ENCODE data around the gene PRKG1. TPM values are rescaled to one million over a fixed set of nuclear protein-coding genes. Genes with fewer than 3 reads are reported as not detected.
A peak's percentile ranks its signal among the peaks of the same experiment; 100 is the strongest.

Gene PRKG1
- total and polyA plus RNA-seq, 2 of the 4 experiments (the other 2 are of a cell fraction) = 3.5 to 18.3 TPM

- dilution Hi-C loops (cut with HindIII; ENCODE audit: low sequenced_read_pairs, unreplicated experiment) = no loop called here
- H3K36me3 ChIP-seq (ENCODE audit: control insufficient read depth, insufficient read depth, low read length) = peaks cover 3% of the 10 kb centered on the region; the same call in 1 of the 2 replicates
- no peak overlapping the region for H2BK20ac ChIP-seq (ENCODE audit: low read depth, low read length)
- no peaks in the 10 kb centered on the region for H3K27me3 ChIP-seq (ENCODE audit: control insufficient read depth, insufficient read depth, low read length)
- H2BK5ac ChIP-seq (ENCODE audit: low read depth, low read length, poor library complexity, severe bottlenecking) = no peak overlapping the region
- ChIA-PET CTCF (no interaction called here), POLR2A (ENCODE audit: unreplicated experiment) (no interaction called here)
- H4K8ac ChIP-seq (ENCODE audit: low read depth in 2 of 2, low read length in 2 of 2) = no peak overlapping the region
- H4K5ac ChIP-seq (ENCODE audit: low read depth, low read length) = no peak overlapping the region
- H3K18ac ChIP-seq (ENCODE audit: low read depth, low read length) = no peak overlapping the region
- no peak overlapping the region for H3K4ac ChIP-seq (ENCODE audit: low read depth, low read length)
- no peak overlapping the region for H2BK120ac ChIP-seq (ENCODE audit: low read depth, low read length)
- peaks cover 3 to 4% of the 10 kb centered on the region in 2 experiments; a peak in 1 of 4 replicates for H3K79me1 ChIP-seq (ENCODE audit: low read depth in 1 of 2, low read length in 2 of 2)
- H2AFZ ChIP-seq (replicated peaks; ENCODE audit: low read length, poor library complexity) = no peak overlapping the region
- intact Hi-C loops (cut with micrococcal nuclease) = no loop called here
- peak; percentile 75 for DNase-seq
- H3K56ac ChIP-seq (ENCODE audit: extremely low read depth, insufficient read depth, low read length) = no peak overlapping the region
- no peak overlapping the region for H4K91ac ChIP-seq (ENCODE audit: insufficient read depth, low read depth, low read length)
- no peak overlapping the region for H3K27ac ChIP-seq (ENCODE audit: insufficient read depth, low read length)
- H3K14ac ChIP-seq (replicated peaks; ENCODE audit: low read depth, low read length) = no peak overlapping the region
- no CpG with 5 or more reads among the region's 4 CpGs for WGBS, 2 experiments (ENCODE audit: extremely low coverage in 2 of 2, insufficient read length in 1 of 2)
- H3K9me1 ChIP-seq (ENCODE audit: insufficient read depth, low read length) = no peaks in the 10 kb centered on the region; the same call in 1 of the 2 replicates
- no peak overlapping the region for H2BK15ac ChIP-seq (ENCODE audit: low read depth, low read length)
- no TSS peak for BruUV-seq (replicated peaks)
- H3K4me3 ChIP-seq (ENCODE audit: insufficient read depth, low read depth, low read length) = no peak overlapping the region
- H3K9me3 ChIP-seq (ENCODE audit: control insufficient read depth, insufficient read depth, low read length) = no peaks in the 10 kb centered on the region
- H3K23ac ChIP-seq (ENCODE audit: low read depth, low read length) = no peak overlapping the region
- in situ Hi-C loops (cut with MboI; ENCODE audit: low sequenced_read_pairs) = no loop called here
- TF ChIP-seq MAZ (IDR thresholded peaks at IDR 0.05; ENCODE audit: borderline replicate concordance, low read depth, low read length) (no peak), CEBPB (IDR thresholded peaks at IDR 0.05; ENCODE audit: low read depth, low read length) (no peak), RCOR1 (IDR thresholded peaks at IDR 0.05; ENCODE audit: insufficient replicate concordance, low read length) (no peak), FOS (IDR thresholded peaks at IDR 0.05; ENCODE audit: low read depth, low read length) (no peak), RFX5 (IDR thresholded peaks at IDR 0.05; ENCODE audit: low read depth, low read length) (no peak), MAFK (IDR thresholded peaks at IDR 0.05; ENCODE audit: low read depth, low read length) (no peak), MXI1 (IDR thresholded peaks at IDR 0.05; ENCODE audit: borderline replicate concordance, low read depth, low read length) (no peak), SMC3 (IDR thresholded peaks at IDR 0.05; ENCODE audit: low read depth, low read length) (no peak), POLR2A (IDR thresholded peaks at IDR 0.05; ENCODE audit: low read depth, low read length) (no peak)
- no peak overlapping the region for H3K4me2 ChIP-seq (ENCODE audit: low read depth, low read length)
- no peaks in the 10 kb centered on the region for H4K20me1 ChIP-seq (ENCODE audit: insufficient read depth, low read length)
- H2AK5ac ChIP-seq (ENCODE audit: low read depth, low read length) = no peak overlapping the region
- ATAC-seq (ENCODE audit: low read depth) = peak; percentile 29; the same call in 1 of the 2 replicates
- no peak overlapping the region for H2AK9ac ChIP-seq (replicated peaks; ENCODE audit: low read depth, low read length, poor library complexity)
- H3K9ac ChIP-seq (ENCODE audit: low read depth, low read length) = no peak overlapping the region
- H3K4me1 ChIP-seq (ENCODE audit: control insufficient read depth, insufficient read depth, low read length) = no peaks in the 10 kb centered on the region; the same call in 1 of the 2 replicates
These were observed 82.6 kb downstream of the PRKG1 start for GRCh38 chr10:51156926-51157325.
